Activated gamma-delta T cell (primary cell): ENCODE measurements around the gene CDH2.
"Not testable (repeated sequence)": the region's sequence is repeated elsewhere in the genome, so short reads cannot be mapped to it uniquely, and the experiment has no call there.

Experiments used
- DNase-seq: peaks from one replicate; lab custom pipeline; 2025; lab: John Stamatoyannopoulos, UW

Gene CDH2

GRCh38 chr18:27921392-27921791 is 255.5 kb downstream of the CDH2 start:
- no peak for DNase-seq

DNA sequence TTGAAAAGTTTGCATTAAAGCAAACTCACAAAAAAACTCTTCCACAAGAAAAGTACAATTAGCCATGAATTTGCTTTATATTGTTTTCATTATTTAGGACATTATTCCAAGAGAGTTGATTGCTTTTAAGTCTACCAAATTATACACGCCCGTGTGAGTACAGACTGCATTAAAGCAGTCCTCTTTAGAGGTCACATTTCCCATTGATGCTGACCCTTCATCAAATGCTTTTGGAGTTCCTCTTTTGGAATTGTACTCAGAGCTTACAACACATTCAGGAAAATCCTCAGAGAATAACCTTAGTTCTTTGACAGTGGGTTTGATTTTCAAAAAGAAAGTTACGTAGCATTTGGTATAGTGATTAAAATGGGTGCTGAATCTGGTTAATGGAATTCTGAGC is 256.1 kb downstream of the CDH2 start:
- DNase-seq, result no peak

DNA sequence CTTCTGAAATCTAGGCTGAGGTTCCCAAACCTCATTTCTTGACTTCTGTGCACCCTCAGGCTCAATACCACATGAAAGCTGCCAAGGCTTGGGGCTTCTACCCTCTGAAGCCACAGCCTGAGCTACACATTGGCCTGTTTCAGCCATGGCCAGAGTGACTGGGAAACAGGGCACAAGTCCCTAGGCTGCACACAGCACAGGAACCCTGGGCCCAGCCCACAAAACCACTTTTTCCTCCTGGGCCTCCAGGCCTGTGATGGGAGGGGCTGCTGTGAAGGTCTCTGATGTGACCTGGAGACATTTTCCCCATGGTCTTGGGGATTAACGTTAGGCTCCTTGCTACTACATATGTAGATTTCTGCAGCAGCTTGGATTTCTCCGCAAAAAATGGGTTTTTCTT is 270.7 kb downstream of the CDH2 start:
- DNase-seq, result not testable (repeated sequence)

GRCh38 chr18:27903906-27904305 is 273.0 kb downstream of the CDH2 start:
- DNase-seq, result no peak

DNA sequence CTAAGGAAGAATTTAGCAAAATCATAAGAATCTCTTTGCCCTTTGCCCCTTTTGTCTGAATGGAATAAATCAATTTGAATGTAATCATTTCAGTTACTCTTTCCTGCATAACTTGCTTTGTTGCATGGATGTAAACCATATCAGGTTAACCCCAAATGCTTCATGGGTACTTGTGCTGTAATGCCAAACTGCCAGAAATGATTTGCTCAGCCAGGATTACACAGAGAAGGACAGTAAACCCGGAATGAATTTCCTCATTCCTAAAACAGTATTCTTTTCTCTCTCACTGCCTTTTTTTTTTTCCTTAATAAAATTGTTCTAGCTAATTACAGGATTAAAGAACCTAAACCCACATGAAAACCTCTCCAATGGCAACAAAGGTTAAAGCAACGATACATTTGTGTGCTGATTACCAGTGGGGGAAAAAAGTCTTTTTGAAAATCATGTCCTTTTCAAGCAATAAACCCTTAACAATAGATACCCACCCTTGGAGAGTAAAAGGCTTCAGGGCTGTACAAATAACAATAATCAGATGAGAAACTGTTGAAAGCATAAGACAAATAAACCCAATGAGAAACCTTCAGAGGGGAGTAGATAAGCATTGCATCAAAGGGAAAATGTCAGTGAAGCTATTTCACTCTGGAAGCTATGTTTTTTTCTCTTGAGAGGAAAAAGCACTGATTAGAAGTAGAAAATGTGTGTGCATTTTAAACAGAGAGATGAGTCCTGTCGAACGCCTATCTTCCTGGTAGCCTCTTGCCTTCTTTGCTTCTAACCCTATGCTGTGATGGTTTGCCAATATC is 275.3 kb downstream of the CDH2 start:
- DNase-seq, result no peak
